ENCODE data around the gene EVPL. TPM values are rescaled to one million over a fixed set of nuclear protein-coding genes. Genes with fewer than 3 reads are reported as not detected.
"Not testable (repeated sequence)": the region's sequence is repeated elsewhere in the genome, so short reads cannot be mapped to it uniquely, and the experiment has no call there.

Gene EVPL
- total RNA-seq, 2 experiments from 2014 or later: 0.78 to 0.85 TPM

DNA sequence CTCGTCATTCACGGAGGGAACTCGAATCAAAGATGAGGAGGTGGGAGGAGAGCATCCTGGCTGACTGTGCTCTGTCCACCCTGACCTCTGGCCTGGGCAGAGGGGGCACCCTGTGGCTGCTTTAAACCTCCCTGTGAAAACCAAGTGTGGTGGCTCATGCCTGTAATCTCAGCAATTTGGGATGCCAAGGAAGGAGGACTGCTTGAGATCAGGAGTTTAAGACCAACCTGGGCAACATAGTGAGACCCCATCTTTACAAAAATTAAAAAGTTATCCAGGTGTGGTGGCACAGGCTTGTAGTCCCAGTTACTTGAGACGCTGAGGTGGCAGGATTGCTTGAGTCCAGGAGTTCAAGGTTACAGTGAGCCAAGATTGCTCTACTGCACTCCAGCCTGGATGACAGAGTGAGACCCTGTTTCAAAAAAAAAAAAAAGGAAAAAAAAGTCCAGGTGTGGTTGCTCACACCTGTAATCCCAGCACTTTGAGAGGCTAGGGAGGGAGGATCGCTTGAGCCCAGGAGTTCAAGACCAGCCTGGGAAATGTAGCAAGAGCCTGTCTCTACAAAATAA lies 32.2 kb downstream of the EVPL start:
- peaks cover 13% of the 10 kb centered on the region for H3K4me1 Mint-ChIP-seq
- POLR2A ChIA-PET: no interaction called here
- H3K27ac Mint-ChIP-seq: no peak overlapping the region
- H3K9me3 Mint-ChIP-seq: no peaks in the 10 kb centered on the region
- DNase-seq (no peak), ATAC-seq (ENCODE audit: low read depth) (no peak)
- peaks cover 5% of the 10 kb centered on the region for H3K36me3 Mint-ChIP-seq
- H3K27me3 Mint-ChIP-seq: no peaks in the 10 kb centered on the region
- H3K4me3 Mint-ChIP-seq: no peak overlapping the region

DNA sequence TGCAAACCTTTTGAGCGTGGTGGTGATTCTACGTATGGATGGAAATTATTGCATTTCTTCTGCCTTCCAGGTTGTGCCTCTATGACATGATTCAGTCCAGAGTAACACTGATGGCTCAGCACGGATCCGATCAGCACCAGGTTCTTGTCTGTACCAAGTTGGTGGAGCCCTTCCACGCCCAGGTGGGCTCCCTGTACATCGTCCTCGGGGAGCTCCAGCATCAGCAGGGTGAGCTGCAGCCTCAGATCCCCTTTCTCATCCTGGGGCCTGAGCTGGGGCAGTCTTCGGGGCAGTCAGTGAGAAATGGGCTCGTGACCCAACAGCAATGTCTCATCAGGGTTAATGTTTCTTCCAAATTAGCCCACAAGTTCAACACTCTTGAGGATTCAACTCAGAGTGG lies 35.7 kb downstream of the EVPL start:
- ATAC-seq (ENCODE audit: low read depth) (no peak), DNase-seq (no peak)
- H3K27ac Mint-ChIP-seq: no peak overlapping the region
- H3K4me1 Mint-ChIP-seq: peaks cover under 1% of the 10 kb centered on the region
- H3K27me3 Mint-ChIP-seq: no peaks in the 10 kb centered on the region
- no peaks in the 10 kb centered on the region for H3K9me3 Mint-ChIP-seq
- H3K4me3 Mint-ChIP-seq: no peak overlapping the region
- peaks cover 3% of the 10 kb centered on the region for H3K36me3 Mint-ChIP-seq
- POLR2A ChIA-PET: interaction anchor here (1.0 kb wide), 1 partner anchor 12 kb away, joined by 3 read pairs; no protein-coding TSS in a partner anchor

DNA sequence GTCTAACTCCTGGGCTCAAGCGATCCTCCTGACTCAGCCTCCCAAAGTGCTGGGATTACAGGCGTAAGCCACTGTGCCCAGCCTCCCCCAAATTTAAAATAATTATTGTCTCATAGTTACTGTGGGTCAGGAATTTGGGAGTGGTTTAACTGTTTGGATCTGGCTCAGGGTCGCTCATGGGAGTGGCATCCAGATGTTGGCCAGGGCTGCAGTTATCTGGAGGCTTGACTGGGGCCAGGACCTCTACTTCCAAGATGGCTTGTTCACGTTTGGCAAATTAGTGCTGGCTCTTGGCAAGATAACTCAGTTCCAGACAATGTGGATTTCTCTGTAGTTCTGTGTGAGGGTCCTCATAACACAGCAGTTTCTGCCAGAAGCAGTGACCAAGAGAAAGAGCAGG lies 40.1 kb downstream of the EVPL start:
- H3K27ac Mint-ChIP-seq: no peak overlapping the region
- no peak for ATAC-seq (ENCODE audit: low read depth)

DNA sequence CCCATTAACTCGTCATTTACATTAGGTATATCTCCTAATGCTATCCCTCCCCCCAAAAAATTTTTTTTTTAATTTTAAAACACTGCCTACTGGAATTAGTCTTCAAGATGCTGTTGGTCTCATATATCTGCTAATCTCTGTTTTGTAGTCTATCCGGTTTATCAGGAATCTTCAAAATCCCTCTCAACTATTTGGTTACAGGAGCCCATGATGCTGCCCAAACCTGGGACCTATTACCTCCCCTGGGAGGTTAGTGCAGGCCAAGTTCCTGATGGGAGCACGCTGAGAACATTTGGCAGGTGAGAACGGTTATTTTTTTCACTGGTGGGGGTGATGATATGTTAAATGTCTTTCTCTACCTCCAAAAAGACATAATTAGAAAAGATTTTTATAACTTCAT lies 41.1 kb downstream of the EVPL start:
- Mint-ChIP-seq H3K27ac (no peak overlapping the region), H3K36me3 (no peaks in the 10 kb centered on the region), H3K9me3 (no peaks in the 10 kb centered on the region), H3K4me3 (no peak overlapping the region), H3K4me1 (peaks cover 4% of the 10 kb centered on the region), H3K27me3 (no peaks in the 10 kb centered on the region)
- DNase-seq (no peak), ATAC-seq (ENCODE audit: low read depth) (no peak)
- POLR2A ChIA-PET: no interaction called here

More for the DNA sequence above, 40.1 kb downstream of the EVPL start:
- POLR2A ChIA-PET: no interaction called here
- Mint-ChIP-seq H3K4me3 (no peak overlapping the region), H3K27me3 (no peaks in the 10 kb centered on the region), H3K36me3 (peaks cover 2% of the 10 kb centered on the region), H3K4me1 (peaks cover 2% of the 10 kb centered on the region), H3K9me3 (no peaks in the 10 kb centered on the region)
- DNase-seq: no peak

DNA sequence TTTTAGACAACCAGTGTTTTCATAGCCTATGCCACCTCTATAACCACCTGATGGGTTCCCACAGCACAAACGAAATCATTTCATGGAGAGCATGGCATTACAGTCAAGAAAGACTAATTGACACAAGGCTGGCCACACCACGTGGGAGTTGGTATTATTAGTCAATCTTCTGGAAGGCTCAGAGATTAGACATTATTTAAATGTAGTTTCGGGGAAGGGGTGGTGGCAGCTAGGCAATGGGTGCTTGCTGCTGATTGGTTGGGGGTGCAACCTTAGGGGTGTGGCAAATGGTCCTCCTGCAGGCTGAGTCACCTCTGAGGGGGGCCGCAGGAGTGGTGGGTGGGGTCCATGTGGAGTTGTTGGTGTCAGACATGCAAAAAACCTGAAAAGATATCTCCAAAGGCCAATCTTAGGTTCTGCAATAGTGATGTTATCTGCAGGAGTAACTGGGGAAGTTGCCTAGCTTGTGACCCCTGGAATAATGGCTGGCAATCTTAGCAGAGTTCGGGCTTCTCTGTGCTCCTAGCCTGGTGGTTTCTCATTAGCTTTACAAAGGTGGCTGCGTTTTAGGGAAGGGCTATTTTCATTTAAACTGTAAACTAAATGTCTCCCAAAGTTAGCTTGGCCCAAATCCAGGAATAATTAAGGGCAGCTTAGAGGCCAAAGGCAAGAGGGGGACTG lies 43.5 kb downstream of the EVPL start:
- DNase-seq (no peak), ATAC-seq (ENCODE audit: low read depth) (no peak)
- H3K9me3 Mint-ChIP-seq: no peaks in the 10 kb centered on the region
- POLR2A ChIA-PET: no interaction called here
- no peak overlapping the region for H3K27ac Mint-ChIP-seq
- peaks cover 14% of the 10 kb centered on the region for H3K4me1 Mint-ChIP-seq
- H3K4me3 Mint-ChIP-seq: no peak overlapping the region
- H3K27me3 Mint-ChIP-seq: no peaks in the 10 kb centered on the region
- peaks cover 3% of the 10 kb centered on the region for H3K36me3 Mint-ChIP-seq

DNA sequence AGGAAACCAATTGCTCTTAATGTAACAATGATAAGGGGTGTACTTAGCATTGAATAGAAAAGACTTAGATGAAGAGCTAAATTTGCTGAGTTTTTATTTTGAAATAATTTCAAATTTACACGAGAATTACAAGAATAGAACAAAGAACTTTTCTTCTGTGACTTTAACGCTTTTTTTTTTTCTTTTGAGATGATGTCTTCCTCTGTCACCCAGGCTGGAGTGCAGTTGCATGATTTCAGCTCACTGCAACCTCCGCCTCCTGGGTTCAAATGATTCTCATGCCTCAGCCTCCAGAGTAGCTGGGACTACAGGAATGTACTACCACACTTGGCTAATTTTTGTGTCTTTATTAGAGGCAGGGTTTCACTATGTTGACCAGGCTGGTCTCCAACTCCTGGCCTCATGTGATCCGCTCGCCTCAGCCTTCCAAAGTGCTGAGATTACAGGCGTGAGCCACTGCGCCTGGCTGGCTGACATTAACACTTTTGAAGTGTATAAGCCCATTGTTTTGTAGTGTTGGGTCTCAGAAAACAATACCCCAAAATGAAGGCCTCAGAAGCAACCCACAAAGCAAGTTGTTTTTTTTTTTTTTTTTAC lies 46.0 kb downstream of the EVPL start:
- ATAC-seq (ENCODE audit: low read depth) (no peak), DNase-seq (no peak)
- Mint-ChIP-seq H3K4me1 (peaks cover 26% of the 10 kb centered on the region), H3K27me3 (no peaks in the 10 kb centered on the region), H3K9me3 (no peaks in the 10 kb centered on the region), H3K4me3 (peak overlapping the region; percentile 98), H3K36me3 (peaks cover 8% of the 10 kb centered on the region), H3K27ac (peak overlapping the region; percentile 98)
- POLR2A ChIA-PET: interaction anchor here (1.4 kb wide), 1 partner anchor 122 kb away, joined by 3 read pairs; the partner anchor contains the start of gene EXOC7

DNA sequence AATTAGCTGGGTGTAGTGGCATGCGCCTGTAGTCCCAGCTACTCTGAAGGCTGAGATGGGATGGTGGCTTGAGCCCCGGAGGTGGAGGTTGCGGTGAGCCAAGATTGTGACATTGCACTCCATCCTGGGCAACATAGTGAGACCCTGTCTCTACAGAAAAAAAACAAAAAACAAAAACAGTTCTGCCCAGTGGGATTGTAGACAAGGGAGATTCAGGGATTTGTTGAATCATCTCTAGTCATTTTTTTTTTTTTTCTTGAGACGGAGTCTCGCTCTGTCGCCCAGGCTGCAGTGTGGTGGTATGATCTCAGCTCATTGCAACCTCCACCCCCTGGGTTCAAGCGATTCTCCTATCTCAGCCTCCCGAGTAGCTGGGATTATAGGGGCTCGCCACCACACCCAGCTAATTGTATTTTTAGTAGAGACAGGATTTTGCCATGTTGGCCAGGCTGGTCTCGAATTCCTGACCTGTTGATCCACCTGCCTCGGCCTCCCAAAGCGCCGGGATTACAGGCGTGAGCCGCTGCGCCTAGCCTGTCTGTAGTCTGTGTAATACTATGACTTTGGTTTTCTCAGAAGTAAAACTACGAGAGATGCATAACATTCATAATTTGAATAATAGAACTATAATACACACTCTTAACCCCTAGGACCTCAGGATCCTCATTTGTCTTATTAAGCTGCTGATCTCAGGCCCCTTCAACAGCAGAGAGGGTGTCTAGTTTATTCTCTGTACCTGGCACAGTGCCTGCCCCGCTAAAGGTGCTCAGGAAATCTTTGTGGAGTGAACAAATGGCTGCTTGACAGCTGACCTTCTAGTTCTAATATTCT lies 46.7 kb downstream of the EVPL start:
- H3K4me3 Mint-ChIP-seq: peak overlapping the region; percentile 98
- H3K36me3 Mint-ChIP-seq: peaks cover 10% of the 10 kb centered on the region
- H3K9me3 Mint-ChIP-seq: no peaks in the 10 kb centered on the region
- H3K27ac Mint-ChIP-seq: peak overlapping the region; percentile 98
- H3K27me3 Mint-ChIP-seq: no peaks in the 10 kb centered on the region
- peaks cover 31% of the 10 kb centered on the region for H3K4me1 Mint-ChIP-seq
- ATAC-seq (ENCODE audit: low read depth) (no peak), DNase-seq (no peak)
- POLR2A ChIA-PET: interaction anchor here (0.6 to 1.4 kb wide), 3 partner anchors 123 to 1239 kb away, joined by 3 to 4 read pairs (median 3); partner anchors contain the start of gene EXOC7

DNA sequence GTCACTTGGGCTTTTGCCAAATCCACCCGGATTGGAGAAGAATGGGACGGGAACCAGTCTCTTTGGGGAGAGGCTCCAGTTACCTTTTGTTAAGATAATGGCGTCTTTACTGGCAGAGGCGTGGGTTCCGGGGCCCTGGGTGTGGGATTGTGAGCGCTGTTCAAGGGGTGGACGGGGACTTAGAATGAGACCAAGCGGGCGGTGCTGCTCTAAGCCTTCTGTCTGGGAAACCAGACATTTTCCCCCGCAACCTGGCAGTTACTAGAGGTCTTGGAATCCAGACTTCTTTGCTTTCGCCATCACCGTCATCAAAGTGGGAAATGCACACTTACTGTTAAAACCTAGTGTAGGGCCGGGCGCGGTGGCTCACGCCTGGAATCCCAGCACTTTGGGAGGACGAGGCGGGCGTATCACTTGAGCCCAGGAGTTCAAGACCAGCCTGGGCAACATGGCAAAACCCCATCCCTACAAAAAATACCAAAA lies 47.4 kb downstream of the EVPL start:
- ATAC-seq (ENCODE audit: low read depth) (peak; percentile 24), DNase-seq (no peak)
- H3K4me3 Mint-ChIP-seq: peak overlapping the region; percentile 98
- H3K9me3 Mint-ChIP-seq: no peaks in the 10 kb centered on the region
- POLR2A ChIA-PET: interaction anchor here (0.6 to 1.4 kb wide), 3 partner anchors 124 to 1238 kb away, joined by 3 to 4 read pairs (median 3); partner anchors contain the start of gene EXOC7
- no peaks in the 10 kb centered on the region for H3K27me3 Mint-ChIP-seq
- H3K4me1 Mint-ChIP-seq: peaks cover 33% of the 10 kb centered on the region
- H3K27ac Mint-ChIP-seq: peak overlapping the region; percentile 98
- peaks cover 11% of the 10 kb centered on the region for H3K36me3 Mint-ChIP-seq

DNA sequence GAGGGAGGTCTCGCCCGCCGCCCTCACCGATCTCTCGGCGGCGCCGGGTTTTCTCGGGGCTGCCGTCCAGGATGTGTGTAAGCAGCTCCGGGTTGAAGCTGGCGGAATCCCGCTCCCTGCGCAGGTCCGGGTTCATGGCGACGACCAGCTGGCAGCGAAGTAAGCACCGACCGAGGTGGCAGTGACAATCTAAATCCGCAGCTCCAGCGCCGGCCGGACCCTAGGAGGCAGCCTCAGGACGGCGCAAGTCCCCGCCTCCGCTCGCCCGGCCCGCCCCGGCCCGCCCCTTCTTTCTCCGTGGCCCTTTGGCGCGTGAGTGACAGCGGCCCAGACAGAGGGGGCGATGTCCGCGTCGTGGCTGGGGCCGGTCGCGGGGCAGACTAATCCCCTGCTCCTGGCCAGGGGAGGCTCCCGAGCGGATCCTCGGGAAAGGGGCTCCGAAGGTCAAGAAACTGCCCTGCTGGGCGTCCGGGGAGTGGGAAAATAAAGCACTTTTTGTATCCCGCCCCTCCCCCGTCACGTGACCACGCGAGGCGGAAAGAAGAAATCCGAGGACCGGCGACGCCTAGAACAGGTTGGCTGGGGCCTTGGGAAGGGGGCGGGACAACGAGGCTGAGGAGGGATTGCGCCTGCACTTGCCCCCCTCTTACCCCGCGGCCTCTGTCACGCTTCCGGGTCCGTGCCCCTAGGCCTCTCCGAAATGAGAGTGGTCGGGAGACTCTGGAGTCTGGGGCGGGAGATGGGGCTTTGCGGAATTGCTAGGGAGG lies 48.0 kb downstream of the EVPL start, which contains the start of the genes ACOX1 and TEN1:
Gene ACOX1, minus strand, starts transcription at position 229 of the 767 bp plus-strand sequence. Its CDS starts 93 bp downstream, at position 136.
Gene TEN1, plus strand, starts transcription at position 303 of the 767 bp plus-strand sequence. CDS start 6,953 bp downstream, outside the sequence.
- DNase-seq (peak; percentile 93), ATAC-seq (ENCODE audit: low read depth) (peak; percentile 97)
- no peaks in the 10 kb centered on the region for H3K9me3 Mint-ChIP-seq
- H3K4me3 Mint-ChIP-seq: peak within 1 kb of the TSS; percentile 98
- peaks cover 33% of the 10 kb centered on the region for H3K4me1 Mint-ChIP-seq
- peaks cover 11% of the 10 kb centered on the region for H3K36me3 Mint-ChIP-seq
- H3K27ac Mint-ChIP-seq: peak within 1 kb of the TSS; percentile 98
- POLR2A ChIA-PET: interaction anchor here (0.6 to 1.7 kb wide), 12 partner anchors 14 to 291 kb away, joined by 3 to 7 read pairs (median 3); partner anchors contain the start of genes FBF1, TRIM65 and WBP2
- H3K27me3 Mint-ChIP-seq: no peaks in the 10 kb centered on the region

DNA sequence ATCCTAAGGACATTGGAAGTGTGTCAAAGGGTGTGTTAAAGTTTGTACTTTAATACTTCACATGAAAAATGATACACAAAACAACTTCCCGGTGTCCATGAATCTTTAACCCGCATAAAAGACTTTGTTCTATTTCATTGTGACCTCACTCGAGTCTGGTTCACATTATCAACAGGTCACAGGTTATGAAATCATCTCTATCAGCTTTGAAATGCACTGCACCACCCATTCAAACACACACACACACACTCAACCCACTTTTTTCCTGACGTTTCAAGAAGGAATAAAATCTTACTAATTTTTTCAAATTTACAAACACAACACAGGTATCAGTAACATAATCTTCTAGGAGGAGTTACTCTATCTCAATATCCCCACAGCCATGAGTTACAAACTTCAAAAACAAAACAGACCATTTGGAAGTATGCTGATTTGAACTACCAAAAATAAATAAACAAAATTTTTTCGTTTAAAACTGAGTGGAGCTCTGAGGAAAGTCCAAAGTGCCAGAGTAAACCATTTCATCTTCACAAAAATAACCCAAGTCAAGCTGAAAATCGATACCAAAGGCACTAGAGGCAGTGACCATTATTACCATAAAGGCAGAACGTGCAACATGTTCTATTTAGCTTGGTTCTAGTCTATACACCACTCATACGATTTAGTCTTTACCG lies 50.8 kb downstream of the EVPL start:
- ATAC-seq (ENCODE audit: low read depth): no peak
- DNase-seq: no peak
- H3K9me3 Mint-ChIP-seq: no peaks in the 10 kb centered on the region
- no peaks in the 10 kb centered on the region for H3K27me3 Mint-ChIP-seq
- peaks cover 33% of the 10 kb centered on the region for H3K4me1 Mint-ChIP-seq
- peak overlapping the region; percentile 4 for H3K4me3 Mint-ChIP-seq
- POLR2A ChIA-PET: interaction anchor here (0.7 kb wide), 1 partner anchor 9 kb away, joined by 3 read pairs; no protein-coding TSS in a partner anchor
- H3K27ac Mint-ChIP-seq: no peak overlapping the region
- peaks cover 19% of the 10 kb centered on the region for H3K36me3 Mint-ChIP-seq

DNA sequence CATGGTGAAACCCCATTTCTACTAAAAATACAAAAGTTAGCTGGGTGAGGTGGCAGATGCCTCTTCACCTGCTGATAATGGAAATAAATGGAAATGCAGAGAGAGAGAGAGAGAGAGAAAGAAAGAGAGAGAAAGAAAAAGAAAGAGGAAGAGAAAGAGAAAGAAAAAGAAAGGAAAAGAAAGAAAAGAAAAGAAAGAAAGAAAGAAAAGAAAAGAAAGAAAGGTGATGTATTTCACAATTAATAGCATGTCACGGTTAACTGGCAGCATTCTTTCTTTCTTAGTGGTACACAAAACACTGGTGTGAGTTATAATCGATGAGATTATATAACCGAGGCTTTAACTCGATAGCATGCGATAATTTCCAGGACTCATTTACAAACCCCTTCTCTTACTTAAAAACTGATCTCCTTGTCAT lies 51.3 kb downstream of the EVPL start:
- POLR2A ChIA-PET: no interaction called here
- H3K4me1 Mint-ChIP-seq: peaks cover 30% of the 10 kb centered on the region

DNA sequence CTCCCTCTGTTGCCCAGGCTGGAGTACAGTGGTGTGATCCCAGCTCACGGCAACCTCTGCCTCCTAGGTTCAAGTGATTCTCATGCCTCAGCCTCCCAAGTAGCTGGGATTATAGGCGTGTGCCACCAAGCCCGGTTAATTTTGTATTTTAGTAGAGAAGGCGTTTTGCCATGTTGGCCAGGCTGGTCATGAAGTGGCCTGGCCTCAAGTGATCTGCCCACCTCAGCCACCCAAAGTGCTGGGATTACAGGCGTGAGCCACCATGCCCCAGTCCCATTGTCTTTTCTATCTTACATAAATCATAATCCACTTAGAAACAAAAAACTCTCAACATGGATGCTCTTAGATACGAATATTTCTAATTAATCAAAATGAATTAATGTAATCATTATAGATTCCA lies 51.9 kb downstream of the EVPL start:
- H3K27me3 Mint-ChIP-seq; H3K9me3 Mint-ChIP-seq; H3K27ac Mint-ChIP-seq; ATAC-seq (ENCODE audit: low read depth); H3K4me3 Mint-ChIP-seq; DNase-seq; POLR2A ChIA-PET: not testable (repeated sequence)
- Mint-ChIP-seq H3K36me3 (peaks cover 19% of the 10 kb centered on the region), H3K4me1 (peaks cover 24% of the 10 kb centered on the region)

More for the DNA sequence above, 51.3 kb downstream of the EVPL start:
- no peak for ATAC-seq (ENCODE audit: low read depth)
- peaks cover 19% of the 10 kb centered on the region for H3K36me3 Mint-ChIP-seq
- H3K4me3 Mint-ChIP-seq: peak overlapping the region; percentile 8
- no peak overlapping the region for H3K27ac Mint-ChIP-seq
- DNase-seq: no peak
- H3K27me3 Mint-ChIP-seq: no peaks in the 10 kb centered on the region
- no peaks in the 10 kb centered on the region for H3K9me3 Mint-ChIP-seq

Data from activated naive CD8-positive, alpha-beta T cell treated with anti-CD3 and anti-CD28 coated beads, Interleukin-2, amount 10 ng/mL, durations not matched to agents 7 days and 5 days (primary cell).